WTC11 (cell line): ENCODE data around the gene IL6ST. TPM values are rescaled to one million over a fixed set of nuclear protein-coding genes. Genes with fewer than 3 reads are reported as not detected.

Experiments
- ATAC-seq: fragments of 200-7000 bp; cut with Tn5 transposase; 2 replicates; pipeline ENCODE4 v1.10.0; 2021; ENCODE audit warnings: mild to moderate bottlenecking, moderate library complexity
- CTCF ChIA-PET: fragments of 300-600 bp; sonication (Branson Sonifier 250); formaldehyde crosslinking; loops from one replicate; lab custom pipeline; 2021; ENCODE audit warnings: antibody characterized with exemption; lab: Charles Lee
- POLR2A ChIA-PET: fragments of 350-600 bp; sonication (Branson Sonifier 250); formaldehyde crosslinking; loops from one replicate; lab custom pipeline; 2021; ENCODE audit warnings: antibody characterized with exemption; lab: Charles Lee
- DNase-seq: peaks from one replicate; pipeline ENCODE4 v3.0.0; 2021; ENCODE audit warnings: low spot score
- H3K27ac Mint-ChIP-seq: 2 replicates; pipeline ENCODE4 v1.8.0; 2021; ENCODE audit warnings: mixed read lengths
- H3K27me3 Mint-ChIP-seq: 2 replicates; pipeline ENCODE4 v1.8.0; 2021; ENCODE audit warnings: low read depth, mild to moderate bottlenecking, moderate library complexity, mixed read lengths
- H3K36me3 Mint-ChIP-seq: 2 replicates; pipeline ENCODE4 v1.8.0; 2021; ENCODE audit warnings: mixed read lengths
- H3K4me1 Mint-ChIP-seq: 2 replicates; pipeline ENCODE4 v1.8.0; 2022; ENCODE audit warnings: mixed read lengths
- H3K4me3 Mint-ChIP-seq: 2 replicates; pipeline ENCODE4 v1.8.0; 2021; ENCODE audit warnings: mild to moderate bottlenecking, moderate library complexity, mixed read lengths
- H3K9me3 Mint-ChIP-seq: 2 replicates; pipeline ENCODE4 v1.8.0; 2021; ENCODE audit warnings: mixed read lengths
- ESRRA ChIP-seq: sonication (generic); formaldehyde crosslinking; IDR thresholded peaks from 2 replicates; pipeline ENCODE4 v1.8.1; 2022; ENCODE audit warnings: mild to moderate bottlenecking, missing genetic modification reagents, borderline replicate concordance
- FOXJ3 ChIP-seq: sonication (generic); formaldehyde crosslinking; IDR thresholded peaks from 2 replicates; pipeline ENCODE4 v1.9.0; 2021; ENCODE audit warnings: missing genetic modification reagents, mild to moderate bottlenecking, borderline replicate concordance
- IRF2 ChIP-seq: sonication (generic); formaldehyde crosslinking; IDR thresholded peaks from 2 replicates; pipeline ENCODE4 v1.8.0; 2022; ENCODE audit warnings: low read depth, missing genetic modification reagents, borderline replicate concordance
- MYBL2 ChIP-seq: sonication (generic); formaldehyde crosslinking; IDR thresholded peaks from 2 replicates; pipeline ENCODE4 v1.8.1; 2023; ENCODE audit warnings: mild to moderate bottlenecking, moderate library complexity, missing genetic modification reagents
- STAT6 ChIP-seq: sonication (generic); formaldehyde crosslinking; conservative IDR thresholded peaks from 2 replicates; pipeline ENCODE4 v1.8.1; 2023; ENCODE audit warnings: mild to moderate bottlenecking, low read depth, missing genetic modification reagents, moderate library complexity
- TP53 ChIP-seq: sonication (generic); formaldehyde crosslinking; IDR thresholded peaks from 2 replicates; pipeline ENCODE4 v1.8.1; 2023; ENCODE audit warnings: mild to moderate bottlenecking, missing genetic modification reagents
- USF2 ChIP-seq: sonication (generic); formaldehyde crosslinking; IDR thresholded peaks from 2 replicates; pipeline ENCODE4 v1.8.1; 2023; ENCODE audit warnings: mild to moderate bottlenecking, missing genetic modification reagents, moderate library complexity
- ZNF121 ChIP-seq: sonication (generic); formaldehyde crosslinking; IDR thresholded peaks from 2 replicates; pipeline ENCODE4 v1.8.0; 2023; ENCODE audit warnings: missing genetic modification reagents
- ZNF219 ChIP-seq: sonication (generic); formaldehyde crosslinking; IDR thresholded peaks from 2 replicates; pipeline ENCODE4 v1.8.0; 2023; ENCODE audit warnings: missing genetic modification reagents, mild to moderate bottlenecking, borderline replicate concordance
- ZNF317 ChIP-seq: sonication (generic); formaldehyde crosslinking; IDR thresholded peaks from 2 replicates; pipeline ENCODE4 v1.8.1; 2023; ENCODE audit warnings: low read depth, mild to moderate bottlenecking, moderate library complexity, missing genetic modification reagents, borderline replicate concordance
- total RNA-seq: library from RNA; stranded (reverse); gene quantifications from 3 replicates; pipeline ENCODE4 v1.2.3, GENCODE V29; 2021
- TF ChIP-seq, protein P1 (sequence below): sonication (generic); formaldehyde crosslinking; IDR thresholded peaks from 2 replicates; pipeline ENCODE4 v1.8.0; 2023; ENCODE audit warnings: mild to moderate bottlenecking, missing genetic modification reagents
- TF ChIP-seq, protein P2 (sequence below): sonication (generic); formaldehyde crosslinking; IDR thresholded peaks from 2 replicates; pipeline ENCODE4 v1.8.0; 2023; ENCODE audit warnings: missing genetic modification reagents, mild to moderate bottlenecking, borderline replicate concordance
- TF ChIP-seq, protein P3 (sequence below): fragments of 250-450 bp; sonication (Bioruptor Pico); IDR thresholded peaks from 2 replicates; pipeline ENCODE4 v2.1.2; 2022; ENCODE audit warnings: mild to moderate bottlenecking, moderate library complexity
- TF ChIP-seq, protein P4 (sequence below): fragments of 250-450 bp; sonication (Bioruptor Pico); IDR thresholded peaks from 2 replicates; pipeline ENCODE4 v1.8.0; 2021; ENCODE audit warnings: mild to moderate bottlenecking
- TF ChIP-seq, protein P5 (sequence below): fragments of 250-450 bp; sonication (Bioruptor Pico); conservative IDR thresholded peaks from 2 replicates; pipeline ENCODE4 v1.9.0; 2021; ENCODE audit warnings: mild to moderate bottlenecking

Gene IL6ST
- total RNA-seq, 1 experiment from 2014 or later, result 8.4 TPM

DNA sequence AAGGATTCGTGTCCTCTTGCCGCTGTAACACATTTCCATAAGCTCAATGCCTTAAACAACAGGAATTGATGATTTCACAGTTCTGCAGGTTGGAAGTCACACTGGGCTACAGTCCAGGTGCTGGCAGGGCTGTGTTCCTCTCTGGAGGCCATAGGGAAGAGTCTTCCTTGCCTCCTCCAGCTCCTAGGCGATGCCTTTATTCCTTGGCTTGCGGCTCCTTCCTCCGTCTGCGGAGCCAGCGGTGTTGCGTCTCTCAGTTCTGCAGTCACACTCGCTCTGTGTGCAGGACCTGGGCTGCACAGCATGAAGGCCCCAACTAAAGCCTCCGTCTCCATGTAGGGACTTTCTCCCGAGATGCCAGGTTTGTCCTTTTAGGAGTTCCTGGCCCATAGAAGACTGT lies 70.0 kb downstream of the IL6ST start (continued):
- TF ChIP-seq, protein P1, sequence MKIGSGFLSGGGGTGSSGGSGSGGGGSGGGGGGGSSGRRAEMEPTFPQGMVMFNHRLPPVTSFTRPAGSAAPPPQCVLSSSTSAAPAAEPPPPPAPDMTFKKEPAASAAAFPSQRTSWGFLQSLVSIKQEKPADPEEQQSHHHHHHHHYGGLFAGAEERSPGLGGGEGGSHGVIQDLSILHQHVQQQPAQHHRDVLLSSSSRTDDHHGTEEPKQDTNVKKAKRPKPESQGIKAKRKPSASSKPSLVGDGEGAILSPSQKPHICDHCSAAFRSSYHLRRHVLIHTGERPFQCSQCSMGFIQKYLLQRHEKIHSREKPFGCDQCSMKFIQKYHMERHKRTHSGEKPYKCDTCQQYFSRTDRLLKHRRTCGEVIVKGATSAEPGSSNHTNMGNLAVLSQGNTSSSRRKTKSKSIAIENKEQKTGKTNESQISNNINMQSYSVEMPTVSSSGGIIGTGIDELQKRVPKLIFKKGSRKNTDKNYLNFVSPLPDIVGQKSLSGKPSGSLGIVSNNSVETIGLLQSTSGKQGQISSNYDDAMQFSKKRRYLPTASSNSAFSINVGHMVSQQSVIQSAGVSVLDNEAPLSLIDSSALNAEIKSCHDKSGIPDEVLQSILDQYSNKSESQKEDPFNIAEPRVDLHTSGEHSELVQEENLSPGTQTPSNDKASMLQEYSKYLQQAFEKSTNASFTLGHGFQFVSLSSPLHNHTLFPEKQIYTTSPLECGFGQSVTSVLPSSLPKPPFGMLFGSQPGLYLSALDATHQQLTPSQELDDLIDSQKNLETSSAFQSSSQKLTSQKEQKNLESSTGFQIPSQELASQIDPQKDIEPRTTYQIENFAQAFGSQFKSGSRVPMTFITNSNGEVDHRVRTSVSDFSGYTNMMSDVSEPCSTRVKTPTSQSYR (CRISPR knock-in tag), result no peak
- no peak for TF ChIP-seq ZNF317 (CRISPR knock-in tag)
- TF ChIP-seq STAT6 (CRISPR knock-in tag), result no peak
- no peak for TF ChIP-seq IRF2 (CRISPR knock-in tag)
- TF ChIP-seq, protein P2, sequence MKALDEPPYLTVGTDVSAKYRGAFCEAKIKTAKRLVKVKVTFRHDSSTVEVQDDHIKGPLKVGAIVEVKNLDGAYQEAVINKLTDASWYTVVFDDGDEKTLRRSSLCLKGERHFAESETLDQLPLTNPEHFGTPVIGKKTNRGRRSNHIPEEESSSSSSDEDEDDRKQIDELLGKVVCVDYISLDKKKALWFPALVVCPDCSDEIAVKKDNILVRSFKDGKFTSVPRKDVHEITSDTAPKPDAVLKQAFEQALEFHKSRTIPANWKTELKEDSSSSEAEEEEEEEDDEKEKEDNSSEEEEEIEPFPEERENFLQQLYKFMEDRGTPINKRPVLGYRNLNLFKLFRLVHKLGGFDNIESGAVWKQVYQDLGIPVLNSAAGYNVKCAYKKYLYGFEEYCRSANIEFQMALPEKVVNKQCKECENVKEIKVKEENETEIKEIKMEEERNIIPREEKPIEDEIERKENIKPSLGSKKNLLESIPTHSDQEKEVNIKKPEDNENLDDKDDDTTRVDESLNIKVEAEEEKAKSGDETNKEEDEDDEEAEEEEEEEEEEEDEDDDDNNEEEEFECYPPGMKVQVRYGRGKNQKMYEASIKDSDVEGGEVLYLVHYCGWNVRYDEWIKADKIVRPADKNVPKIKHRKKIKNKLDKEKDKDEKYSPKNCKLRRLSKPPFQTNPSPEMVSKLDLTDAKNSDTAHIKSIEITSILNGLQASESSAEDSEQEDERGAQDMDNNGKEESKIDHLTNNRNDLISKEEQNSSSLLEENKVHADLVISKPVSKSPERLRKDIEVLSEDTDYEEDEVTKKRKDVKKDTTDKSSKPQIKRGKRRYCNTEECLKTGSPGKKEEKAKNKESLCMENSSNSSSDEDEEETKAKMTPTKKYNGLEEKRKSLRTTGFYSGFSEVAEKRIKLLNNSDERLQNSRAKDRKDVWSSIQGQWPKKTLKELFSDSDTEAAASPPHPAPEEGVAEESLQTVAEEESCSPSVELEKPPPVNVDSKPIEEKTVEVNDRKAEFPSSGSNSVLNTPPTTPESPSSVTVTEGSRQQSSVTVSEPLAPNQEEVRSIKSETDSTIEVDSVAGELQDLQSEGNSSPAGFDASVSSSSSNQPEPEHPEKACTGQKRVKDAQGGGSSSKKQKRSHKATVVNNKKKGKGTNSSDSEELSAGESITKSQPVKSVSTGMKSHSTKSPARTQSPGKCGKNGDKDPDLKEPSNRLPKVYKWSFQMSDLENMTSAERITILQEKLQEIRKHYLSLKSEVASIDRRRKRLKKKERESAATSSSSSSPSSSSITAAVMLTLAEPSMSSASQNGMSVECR, result no peak
- TF ChIP-seq FOXJ3 (CRISPR knock-in tag), result no peak
- no peak for TF ChIP-seq ZNF121 (CRISPR knock-in tag)
- TF ChIP-seq, all 79 proteins: peak for 0

GRCh38 chr5:55923865-55924500 lies 70.8 kb downstream of the IL6ST start:
- CTCF ChIA-PET, result interaction anchor here (1.0 to 1.4 kb wide), 2 partner anchors 12 kb away, joined by 4 to 8 read pairs; no protein-coding TSS in a partner anchor
- Mint-ChIP-seq H3K36me3 (no peaks in the 10 kb centered on the region), H3K4me3 (no peak overlapping the region), H3K4me1 (peaks cover 16% of the 10 kb centered on the region), H3K27ac (no peak overlapping the region), H3K9me3 (0 out of 2 replicates have a peak, but pooled peaks cover 3% of the 10 kb centered on the region), H3K27me3 (no peaks in the 10 kb centered on the region)
- ATAC-seq (no peak), DNase-seq (no peak)
- POLR2A ChIA-PET, result no interaction called here
- TF ChIP-seq, protein P3, sequence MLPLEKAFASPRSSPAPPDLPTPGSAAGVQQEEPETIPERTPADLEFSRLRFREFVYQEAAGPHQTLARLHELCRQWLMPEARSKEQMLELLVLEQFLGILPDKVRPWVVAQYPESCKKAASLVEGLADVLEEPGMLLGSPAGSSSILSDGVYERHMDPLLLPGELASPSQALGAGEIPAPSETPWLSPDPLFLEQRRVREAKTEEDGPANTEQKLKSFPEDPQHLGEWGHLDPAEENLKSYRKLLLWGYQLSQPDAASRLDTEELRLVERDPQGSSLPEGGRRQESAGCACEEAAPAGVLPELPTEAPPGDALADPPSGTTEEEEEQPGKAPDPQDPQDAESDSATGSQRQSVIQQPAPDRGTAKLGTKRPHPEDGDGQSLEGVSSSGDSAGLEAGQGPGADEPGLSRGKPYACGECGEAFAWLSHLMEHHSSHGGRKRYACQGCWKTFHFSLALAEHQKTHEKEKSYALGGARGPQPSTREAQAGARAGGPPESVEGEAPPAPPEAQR (CRISPR knock-in tag), result no peak
- no peak for TF ChIP-seq ZNF317 (CRISPR knock-in tag)
- TF ChIP-seq, protein P4, sequence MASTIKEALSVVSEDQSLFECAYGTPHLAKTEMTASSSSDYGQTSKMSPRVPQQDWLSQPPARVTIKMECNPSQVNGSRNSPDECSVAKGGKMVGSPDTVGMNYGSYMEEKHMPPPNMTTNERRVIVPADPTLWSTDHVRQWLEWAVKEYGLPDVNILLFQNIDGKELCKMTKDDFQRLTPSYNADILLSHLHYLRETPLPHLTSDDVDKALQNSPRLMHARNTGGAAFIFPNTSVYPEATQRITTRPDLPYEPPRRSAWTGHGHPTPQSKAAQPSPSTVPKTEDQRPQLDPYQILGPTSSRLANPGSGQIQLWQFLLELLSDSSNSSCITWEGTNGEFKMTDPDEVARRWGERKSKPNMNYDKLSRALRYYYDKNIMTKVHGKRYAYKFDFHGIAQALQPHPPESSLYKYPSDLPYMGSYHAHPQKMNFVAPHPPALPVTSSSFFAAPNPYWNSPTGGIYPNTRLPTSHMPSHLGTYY (CRISPR knock-in tag), result no peak
- TF ChIP-seq ZNF219 (CRISPR knock-in tag), result no peak
- TF ChIP-seq, protein P5, sequence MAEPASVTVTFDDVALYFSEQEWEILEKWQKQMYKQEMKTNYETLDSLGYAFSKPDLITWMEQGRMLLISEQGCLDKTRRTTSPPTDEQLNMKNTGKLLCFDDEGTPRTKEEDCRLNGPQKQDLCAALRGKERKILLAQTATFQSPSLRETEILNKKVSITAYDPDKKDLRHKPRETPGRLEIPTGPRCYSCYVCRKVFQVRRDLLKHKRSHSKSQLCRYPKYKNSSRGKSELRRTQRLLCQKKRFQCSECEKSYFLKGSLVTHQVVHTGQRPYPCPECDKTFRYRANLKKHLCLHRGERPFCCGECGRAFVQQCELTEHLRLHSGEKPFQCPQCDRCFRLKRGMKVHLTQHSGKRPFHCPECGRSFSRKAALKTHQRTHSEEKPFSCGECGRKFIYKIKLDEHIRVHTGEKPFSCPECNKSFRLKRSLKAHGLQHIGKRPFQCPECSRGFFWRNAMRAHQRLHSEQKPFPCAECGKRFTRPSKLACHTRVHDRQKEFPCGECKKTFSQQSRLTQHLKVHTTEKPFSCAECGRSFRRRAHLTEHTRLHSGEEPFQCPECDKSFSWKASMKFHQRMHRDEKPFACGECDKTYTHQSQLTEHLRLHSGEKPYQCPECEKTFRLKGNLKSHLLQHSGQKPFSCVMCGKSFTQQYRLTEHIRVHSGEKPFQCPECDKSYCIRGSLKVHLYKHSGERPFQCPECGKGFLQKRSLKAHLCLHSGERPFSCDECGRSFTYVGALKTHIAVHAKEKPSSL, result no peak
- TF ChIP-seq TP53, result no peak
- no peak for TF ChIP-seq MYBL2
- TF ChIP-seq ESRRA (CRISPR knock-in tag), result no peak
- TF ChIP-seq USF2 (CRISPR knock-in tag), result no peak
- TF ChIP-seq, all 79 proteins: peak for 0
